Fibroblast of villous mesenchyme (primary cell): ENCODE measurements around the gene ADGRG6. TPM values are rescaled to one million over a fixed set of nuclear protein-coding genes. Genes with fewer than 3 reads are reported as not detected.

ENCODE experiments used
- DNase-seq: peaks from one replicate; pipeline ENCODE4 v3.0.0-alpha.2; 2010; ENCODE audit warnings: low read depth
- H3K4me3 ChIP-seq: 2 replicates; pipeline ENCODE4 v1.5.1; 2011; ENCODE audit warnings: low read depth, mild to moderate bottlenecking, low read length
- total RNA-seq: library from RNA; depleted of rRNA; stranded (reverse); fragments of >200 nt; gene quantifications from 2 replicates; pipeline ENCODE4 v1.2.3, GENCODE V29; 2012
- TF ChIP-seq, protein P1 (sequence below): IDR thresholded peaks from 2 replicates; pipeline ENCODE4 v1.5.1; 2012; ENCODE audit warnings: low read depth, mild to moderate bottlenecking, low read length; ENCODE audit not compliant: insufficient read depth

Gene ADGRG6
- 33.2 and 153 TPM in 2 replicates for total RNA-seq

DNA sequence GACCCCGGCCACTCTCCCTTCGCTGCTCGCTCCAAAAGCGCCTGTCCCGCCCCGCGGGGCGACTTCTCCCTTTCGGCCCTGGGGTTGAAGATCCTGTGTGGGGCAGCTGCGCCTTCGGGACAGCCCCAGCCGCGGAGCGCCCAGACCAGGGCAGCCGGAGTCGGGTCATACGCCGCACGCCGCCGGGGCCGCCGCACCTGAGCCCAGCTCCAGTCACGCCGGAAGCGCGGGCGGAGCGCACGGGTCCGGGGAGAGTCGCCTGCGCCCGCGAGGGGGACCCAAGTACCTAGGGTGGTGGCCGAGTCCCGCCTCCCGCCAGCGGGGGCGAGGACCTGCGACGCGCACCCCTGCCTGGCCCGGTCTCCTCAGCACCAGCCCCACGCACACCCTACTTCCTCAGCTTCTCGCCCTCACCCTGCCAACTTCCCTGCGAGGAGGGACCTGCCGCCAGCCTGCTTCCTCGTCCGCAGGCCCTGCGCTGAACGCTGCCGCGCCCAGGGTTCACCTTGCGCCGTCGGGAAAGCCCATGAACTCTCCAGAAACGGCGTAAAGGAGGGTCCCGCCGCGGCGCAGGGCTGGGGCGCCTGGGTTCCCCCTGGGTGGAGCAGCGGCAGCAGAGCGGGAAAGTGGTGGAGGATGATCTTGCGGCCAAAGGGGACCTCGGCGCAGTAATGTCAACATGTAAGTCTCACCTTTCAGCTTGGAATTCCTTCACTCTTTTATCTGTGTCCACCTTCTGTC, at the start of gene ADGRG6:
TSS of gene ADGRG6 (plus strand) at position 357 of the 741 bp plus-strand sequence. CDS start at position 680, 323 bp downstream.
- TF ChIP-seq, protein P1, sequence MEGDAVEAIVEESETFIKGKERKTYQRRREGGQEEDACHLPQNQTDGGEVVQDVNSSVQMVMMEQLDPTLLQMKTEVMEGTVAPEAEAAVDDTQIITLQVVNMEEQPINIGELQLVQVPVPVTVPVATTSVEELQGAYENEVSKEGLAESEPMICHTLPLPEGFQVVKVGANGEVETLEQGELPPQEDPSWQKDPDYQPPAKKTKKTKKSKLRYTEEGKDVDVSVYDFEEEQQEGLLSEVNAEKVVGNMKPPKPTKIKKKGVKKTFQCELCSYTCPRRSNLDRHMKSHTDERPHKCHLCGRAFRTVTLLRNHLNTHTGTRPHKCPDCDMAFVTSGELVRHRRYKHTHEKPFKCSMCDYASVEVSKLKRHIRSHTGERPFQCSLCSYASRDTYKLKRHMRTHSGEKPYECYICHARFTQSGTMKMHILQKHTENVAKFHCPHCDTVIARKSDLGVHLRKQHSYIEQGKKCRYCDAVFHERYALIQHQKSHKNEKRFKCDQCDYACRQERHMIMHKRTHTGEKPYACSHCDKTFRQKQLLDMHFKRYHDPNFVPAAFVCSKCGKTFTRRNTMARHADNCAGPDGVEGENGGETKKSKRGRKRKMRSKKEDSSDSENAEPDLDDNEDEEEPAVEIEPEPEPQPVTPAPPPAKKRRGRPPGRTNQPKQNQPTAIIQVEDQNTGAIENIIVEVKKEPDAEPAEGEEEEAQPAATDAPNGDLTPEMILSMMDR, result no peak
- DNase-seq, result peak; percentile 52
- H3K4me3 ChIP-seq, result peak within 1 kb of the TSS; percentile 84

DNA sequence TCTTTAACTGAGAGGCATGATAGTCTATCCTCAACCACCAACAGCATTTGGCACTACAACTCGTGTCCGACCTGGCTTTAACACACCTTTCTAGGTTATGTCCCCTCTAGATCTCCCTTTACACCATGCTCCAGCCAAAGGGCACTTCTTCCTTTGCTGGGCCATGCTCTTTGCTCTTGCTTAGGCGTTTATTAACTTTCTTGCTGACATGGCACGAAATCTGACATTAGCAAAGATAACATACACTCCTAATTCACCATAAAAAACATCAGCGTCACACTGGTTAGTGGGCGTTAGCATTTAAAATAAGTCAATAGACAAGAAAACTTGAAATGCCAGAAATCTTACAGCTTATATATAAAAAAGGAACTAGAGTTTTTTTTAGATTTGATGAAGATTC, 47.3 kb upstream of the ADGRG6 start:
- no peak for DNase-seq
- TF ChIP-seq, protein P1, result no peak
- H3K4me3 ChIP-seq, result no peak overlapping the region

DNA sequence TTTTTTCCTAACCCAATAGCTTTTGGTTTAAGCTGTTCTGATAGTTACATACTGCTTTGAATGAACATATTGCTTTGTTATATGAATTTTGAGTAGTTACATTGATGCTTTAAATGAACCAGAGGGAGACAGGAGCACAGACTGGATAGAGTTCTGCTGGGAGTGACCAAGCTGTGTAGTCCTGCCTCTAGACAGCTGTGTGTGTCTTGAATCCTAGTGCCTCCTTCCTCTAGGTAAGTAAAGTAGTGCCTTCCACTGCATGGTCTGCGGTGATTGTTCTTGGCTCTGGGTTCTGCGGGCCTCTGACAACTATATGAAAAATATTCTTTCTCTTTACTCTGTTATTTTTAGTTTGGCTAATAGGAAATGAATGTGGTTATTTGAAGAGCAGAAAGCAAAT, 46.0 kb upstream of the ADGRG6 start:
- H3K4me3 ChIP-seq, result no peak overlapping the region
- no peak for DNase-seq
- TF ChIP-seq, protein P1, result no peak

DNA sequence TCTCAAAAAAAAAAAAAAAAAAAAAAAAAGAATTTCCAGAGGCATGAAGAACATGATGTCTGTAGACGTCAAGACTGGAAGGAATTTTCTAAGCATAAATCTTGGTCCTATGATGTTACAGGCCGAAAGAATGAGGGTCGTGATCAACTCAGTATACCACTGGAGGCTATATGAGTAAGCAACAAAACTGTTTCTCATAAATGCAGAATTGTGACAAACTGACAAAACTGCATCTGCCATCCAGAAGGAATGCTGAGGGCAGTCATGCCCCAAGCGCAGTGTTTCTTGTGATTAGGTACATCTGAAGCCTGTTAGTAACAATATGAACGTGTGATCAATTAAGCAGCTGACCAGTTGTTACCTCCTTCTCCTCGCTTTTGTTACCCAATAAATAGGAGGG, 43.5 kb upstream of the ADGRG6 start:
- no peak for DNase-seq
- TF ChIP-seq, protein P1, result no peak
- H3K4me3 ChIP-seq, result no peak overlapping the region

DNA sequence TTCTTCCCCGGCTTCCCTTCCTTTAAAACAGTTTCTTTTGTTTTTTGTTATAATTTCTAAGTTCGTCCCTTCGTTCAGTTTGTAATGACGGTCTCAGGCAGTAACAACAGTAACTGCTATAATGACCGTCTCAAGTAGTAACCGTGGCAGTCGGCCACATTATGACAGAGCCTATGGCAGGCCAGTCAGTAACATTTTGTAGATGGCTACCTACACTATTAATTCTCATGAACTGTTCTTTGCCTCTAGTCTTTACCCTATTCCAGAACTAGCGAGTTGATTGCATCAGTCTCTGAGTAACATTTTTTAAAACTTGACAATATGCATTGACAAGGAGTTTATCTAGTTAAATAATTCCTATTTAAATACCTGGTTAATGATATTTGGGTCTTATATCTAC, 43.0 kb upstream of the ADGRG6 start:
- H3K4me3 ChIP-seq, result no peak overlapping the region
- TF ChIP-seq, protein P1, result no peak
- DNase-seq, result no peak

DNA sequence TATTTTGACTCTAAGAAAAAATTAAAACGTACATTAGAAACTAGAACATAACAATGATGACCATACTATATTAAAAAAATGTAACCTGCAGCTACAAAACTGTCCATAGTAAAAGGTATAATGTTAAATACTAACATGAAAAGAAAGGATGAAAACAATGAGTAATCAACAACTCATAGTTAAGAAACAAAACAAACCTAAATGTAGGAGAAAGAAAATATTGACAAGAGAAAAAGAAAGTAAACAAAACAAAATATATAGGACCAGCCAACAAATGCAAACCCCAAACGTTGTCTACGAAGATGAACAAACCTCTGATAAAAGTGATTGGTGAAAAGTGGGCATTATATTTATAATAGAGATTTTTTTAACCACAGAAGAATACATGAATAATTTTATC, 41.1 kb upstream of the ADGRG6 start:
- no peak overlapping the region for H3K4me3 ChIP-seq
- DNase-seq, result no peak
- TF ChIP-seq, protein P1, result no peak

DNA sequence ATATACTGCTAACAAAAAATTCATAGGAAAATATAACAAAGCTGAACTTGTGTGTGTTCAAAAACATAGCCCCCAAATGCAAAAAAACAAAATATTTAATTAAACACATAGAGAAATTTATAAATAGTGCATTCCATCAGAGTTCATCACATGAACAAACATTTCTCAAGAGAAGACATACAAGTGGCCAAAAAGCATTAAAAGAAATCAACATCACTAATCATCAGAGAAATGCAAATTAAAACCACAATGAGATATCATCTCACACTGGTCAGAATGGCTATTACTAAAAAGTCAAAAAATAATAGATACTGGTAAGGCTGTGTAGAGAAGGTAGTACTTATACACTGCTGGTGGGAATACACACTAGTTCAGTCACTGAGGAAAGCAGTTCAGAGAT, 39.6 kb upstream of the ADGRG6 start:
- TF ChIP-seq, protein P1, result no peak
- no peak overlapping the region for H3K4me3 ChIP-seq
- DNase-seq, result peak; percentile 56
